Kidney (tissue), 14 donors: Measurements from ENCODE around the gene TARM1. TPM values are rescaled to one million over a fixed set of nuclear protein-coding genes. Genes with fewer than 3 reads are reported as not detected.

Experiments used
- DNase-seq, 5 donors: peaks; one replicate each; pipeline ENCODE4 v3.0.0-alpha.2; 2013 to 2020
- FAIRE-seq: peaks from 2 replicates; lab custom pipeline; 2012; peaks lifted over from hg19 to GRCh38; lab: Jason Lieb, UNC
- H3K27ac ChIP-seq, 2 donors: one replicate each; pipeline ENCODE4 v1.7.0; 2013; ENCODE audit warnings: low read depth in 2 of 2, low read length in 2 of 2, inconsistent platforms in 1 of 2
- H3K27me3 ChIP-seq: one replicate; pipeline ENCODE4 v1.7.1; 2013; ENCODE audit warnings: low read length, inconsistent platforms; ENCODE audit not compliant: control insufficient read depth, insufficient read depth
- H3K36me3 ChIP-seq, 3 donors: one replicate each; pipeline versions ENCODE4 v1.7.0 to v1.7.1; 2013; ENCODE audit warnings: low read length in 3 of 3, control low read depth in 1 of 3, inconsistent platforms in 1 of 3; ENCODE audit not compliant: insufficient read depth in 3 of 3, control insufficient read depth in 2 of 3
- H3K4me1 ChIP-seq, 3 donors: one replicate each; pipeline versions ENCODE4 v1.7.0 to v1.7.1; 2013; ENCODE audit warnings: low read length in 3 of 3, inconsistent platforms in 1 of 3, low read depth in 1 of 3; ENCODE audit not compliant: control insufficient read depth in 2 of 3, insufficient read depth in 2 of 3
- H3K4me3 ChIP-seq, 3 donors: one replicate each; pipeline versions ENCODE4 v1.7.0 to v1.8.1; 2013; ENCODE audit warnings: low read length in 3 of 3, control low read depth in 1 of 3, inconsistent platforms in 1 of 3
- H3K9ac ChIP-seq, 3 donors: one replicate each; pipeline versions ENCODE4 v1.7.0 to v1.7.1; 2013; ENCODE audit warnings: low read length in 3 of 3, control low read depth in 1 of 3, inconsistent platforms in 1 of 3
- H3K9me3 ChIP-seq, 3 donors: one replicate each; pipeline versions ENCODE4 v1.7.0 to v1.7.1; 2013; ENCODE audit warnings: low read length in 3 of 3, control low read depth in 1 of 3, inconsistent platforms in 1 of 3; ENCODE audit not compliant: control insufficient read depth in 2 of 3, insufficient read depth in 1 of 3
- intact Hi-C: fragments of 100-400 bp; cut with DNase I; formaldehyde crosslinking; loops from one replicate; pipeline ENCODE4 v1.11.1; 2022
- polyA plus RNA-seq: library from polyadenylated mRNA; stranded (reverse); fragments of 350-450 nt; fragmentation: Illumina TruSeq; extraction: RNeasy Lipid Tissue Mini Kit (QIAGEN cat#74804); gene quantifications from one replicate; pipeline ENCODE4 v1.2.3, GENCODE V29; 2014; ENCODE audit warnings: low read depth, low replicate concordance; ENCODE audit not compliant: insufficient read depth
- total RNA-seq: library from RNA; stranded (reverse); fragmentation: NEBNext Ultra II Directional; extraction: Animal tissue kit (Norgen Biotek cat#: 25700); gene quantifications from one replicate; pipeline ENCODE4 v1.2.1, GENCODE V29; 2021
- TF ChIP-seq, protein P1 (sequence below): IDR thresholded peaks from 3 replicates; pipeline ENCODE4 v1.5.1; 2012; ENCODE audit warnings: mild to moderate bottlenecking, moderate library complexity, borderline replicate concordance; ENCODE audit not compliant: insufficient read depth; ENCODE audit errors: extremely low read depth
- donor health status: control.
- donor health status: control.
- donor health status: control.
- donor health status: control.
- donor health status: control.
- donor health status: DM: yes; HTN: yes; CAD: no.
- donor health status: Normal renal cell carcinoma (clear cell type).

The TARM1 gene
- total and polyA plus RNA-seq, 2 donors from 2014 or later = not detected

DNA sequence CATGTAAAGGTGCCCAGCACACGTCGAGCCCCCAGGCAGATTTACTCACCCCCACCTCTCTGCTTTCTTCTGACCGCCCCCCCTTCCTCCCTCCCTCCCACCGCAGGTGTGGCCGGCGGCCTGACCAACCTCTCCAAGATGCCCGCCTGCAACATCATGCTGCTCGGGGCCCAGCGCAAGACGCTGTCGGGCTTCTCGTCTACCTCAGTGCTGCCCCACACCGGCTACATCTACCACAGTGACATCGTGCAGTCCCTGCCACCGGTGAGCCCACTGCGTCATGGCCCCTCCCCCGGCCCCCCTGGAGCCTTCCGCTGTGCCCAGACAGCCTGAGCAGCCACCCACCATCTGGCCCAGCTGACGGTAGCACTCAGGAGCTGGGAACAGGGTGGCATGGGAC, 43.2 kb upstream of the TARM1 start:
- no peaks in the 10 kb centered on the region for H3K4me1 ChIP-seq
- H3K27ac ChIP-seq = no peak overlapping the region
- FAIRE-seq (no peak), DNase-seq (peak in 1 of 5 donors; percentile 70)
- peaks cover 0 to 43% (median 41%) of the 10 kb centered on the region in 3 donors for H3K36me3 ChIP-seq
- no peak overlapping the region for H3K9ac ChIP-seq
- no peaks in the 10 kb centered on the region for H3K27me3 ChIP-seq
- no peaks in the 10 kb centered on the region for H3K9me3 ChIP-seq
- TF ChIP-seq, protein P1, sequence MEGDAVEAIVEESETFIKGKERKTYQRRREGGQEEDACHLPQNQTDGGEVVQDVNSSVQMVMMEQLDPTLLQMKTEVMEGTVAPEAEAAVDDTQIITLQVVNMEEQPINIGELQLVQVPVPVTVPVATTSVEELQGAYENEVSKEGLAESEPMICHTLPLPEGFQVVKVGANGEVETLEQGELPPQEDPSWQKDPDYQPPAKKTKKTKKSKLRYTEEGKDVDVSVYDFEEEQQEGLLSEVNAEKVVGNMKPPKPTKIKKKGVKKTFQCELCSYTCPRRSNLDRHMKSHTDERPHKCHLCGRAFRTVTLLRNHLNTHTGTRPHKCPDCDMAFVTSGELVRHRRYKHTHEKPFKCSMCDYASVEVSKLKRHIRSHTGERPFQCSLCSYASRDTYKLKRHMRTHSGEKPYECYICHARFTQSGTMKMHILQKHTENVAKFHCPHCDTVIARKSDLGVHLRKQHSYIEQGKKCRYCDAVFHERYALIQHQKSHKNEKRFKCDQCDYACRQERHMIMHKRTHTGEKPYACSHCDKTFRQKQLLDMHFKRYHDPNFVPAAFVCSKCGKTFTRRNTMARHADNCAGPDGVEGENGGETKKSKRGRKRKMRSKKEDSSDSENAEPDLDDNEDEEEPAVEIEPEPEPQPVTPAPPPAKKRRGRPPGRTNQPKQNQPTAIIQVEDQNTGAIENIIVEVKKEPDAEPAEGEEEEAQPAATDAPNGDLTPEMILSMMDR = no peak
- intact Hi-C loops = no loop called here
- H3K4me3 ChIP-seq = no peak overlapping the region

DNA sequence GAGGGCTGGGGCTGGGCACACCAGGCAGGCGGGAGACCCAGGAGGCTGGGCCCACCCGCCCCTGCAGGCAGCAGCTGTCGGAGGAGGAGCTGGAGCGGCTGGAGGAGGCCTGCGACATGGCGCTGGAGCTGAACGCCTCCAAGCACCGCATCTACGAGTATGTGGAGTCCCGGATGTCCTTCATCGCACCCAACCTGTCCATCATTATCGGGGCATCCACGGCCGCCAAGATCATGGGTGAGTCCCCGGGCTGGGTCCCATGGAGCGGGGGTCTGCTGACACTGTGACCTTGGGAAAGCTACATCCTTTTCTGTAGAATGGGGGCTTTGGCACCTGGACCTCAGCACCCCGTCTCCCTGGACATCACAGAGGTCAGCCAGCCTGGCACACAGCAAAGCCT, 42.5 kb upstream of the TARM1 start:
- TF ChIP-seq, protein P1 = no peak
- H3K4me1 ChIP-seq = no peaks in the 10 kb centered on the region
- intact Hi-C loops = no loop called here
- FAIRE-seq = no peak
- DNase-seq = peak in 1 of 5 donors; percentile 66
- H3K27me3 ChIP-seq = no peaks in the 10 kb centered on the region
- H3K36me3 ChIP-seq = peaks cover 0 to 41% (median 39%) of the 10 kb centered on the region in 3 donors
- no peaks in the 10 kb centered on the region for H3K9me3 ChIP-seq
- no peak overlapping the region for H3K9ac ChIP-seq
- H3K4me3 ChIP-seq = no peak overlapping the region
- no peak overlapping the region for H3K27ac ChIP-seq

DNA sequence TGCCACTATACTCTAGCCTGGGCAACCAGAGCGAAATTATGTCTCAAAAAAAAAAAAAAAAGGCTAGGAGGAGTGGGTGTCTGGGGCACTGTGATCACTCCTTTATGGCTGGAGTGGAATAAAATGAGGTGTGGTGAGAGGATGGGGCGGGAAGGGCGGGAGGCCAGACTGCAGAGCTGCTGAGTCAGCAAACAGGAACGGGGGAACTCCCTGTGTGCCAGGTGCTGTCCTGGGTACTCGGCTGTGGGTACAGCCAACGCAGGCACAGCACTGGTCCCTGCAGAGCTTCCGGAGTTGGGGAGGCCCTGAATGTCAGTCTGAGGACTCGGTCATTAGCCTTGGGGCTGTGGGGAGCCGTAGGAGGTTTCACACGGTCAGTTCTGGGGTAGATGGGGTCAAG, 40.1 kb upstream of the TARM1 start:
- H3K27me3 ChIP-seq = no peaks in the 10 kb centered on the region
- intact Hi-C loops = no loop called here
- FAIRE-seq (no peak), DNase-seq (no peak)
- TF ChIP-seq, protein P1 = no peak
- H3K4me3 ChIP-seq = no peak overlapping the region
- no peak overlapping the region for H3K27ac ChIP-seq
- H3K36me3 ChIP-seq = peaks cover 0 to 38% (median 27%) of the 10 kb centered on the region in 3 donors
- H3K9ac ChIP-seq = no peak overlapping the region
- peaks cover 0 to 6% (median 0%) of the 10 kb centered on the region in 3 donors for H3K4me1 ChIP-seq
- H3K9me3 ChIP-seq = no peaks in the 10 kb centered on the region
